Activated naive CD8-positive, alpha-beta T cell (primary cell): ENCODE data around the gene KCNK5.
A peak's percentile ranks its signal among the peaks of the same experiment; 100 is the strongest.

Experiments
- H3K27ac Mint-ChIP-seq: one replicate; pipeline ENCODE4 v1.8.0; 2021; ENCODE audit warnings: mixed read lengths
- H3K27me3 Mint-ChIP-seq: one replicate; pipeline ENCODE4 v1.8.0; 2021; ENCODE audit warnings: mixed read lengths
- H3K36me3 Mint-ChIP-seq: one replicate; pipeline ENCODE4 v1.8.0; 2021; ENCODE audit warnings: mixed read lengths
- H3K4me1 Mint-ChIP-seq: one replicate; pipeline ENCODE4 v1.8.0; 2021; ENCODE audit warnings: low read depth, mixed read lengths
- H3K4me3 Mint-ChIP-seq: one replicate; pipeline ENCODE4 v1.8.0; 2021; ENCODE audit warnings: mild to moderate bottlenecking, mixed read lengths
- H3K9me3 Mint-ChIP-seq: one replicate; pipeline ENCODE4 v1.8.0; 2021; ENCODE audit warnings: low read depth, mixed read lengths

Gene KCNK5

GRCh38 chr6:39202166-39202565 lies 27.1 kb downstream of the KCNK5 start:
- Mint-ChIP-seq H3K4me3 (no peak overlapping the region), H3K36me3 (peaks cover 2% of the 10 kb centered on the region), H3K4me1 (peaks cover 2% of the 10 kb centered on the region), H3K27me3 (no peaks in the 10 kb centered on the region), H3K27ac (no peak overlapping the region), H3K9me3 (no peaks in the 10 kb centered on the region)

- H3K4me1 Mint-ChIP-seq = peaks cover 2% of the 10 kb centered on the region
These were observed 28.7 kb downstream of the KCNK5 start for GRCh38 chr6:39200498-39201020.

GRCh38 chr6:39199976-39200375 lies 29.3 kb downstream of the KCNK5 start:
- Mint-ChIP-seq H3K4me3 (no peak overlapping the region), H3K9me3 (no peaks in the 10 kb centered on the region), H3K4me1 (peaks cover 2% of the 10 kb centered on the region), H3K27ac (no peak overlapping the region), H3K27me3 (no peaks in the 10 kb centered on the region), H3K36me3 (peaks cover 5% of the 10 kb centered on the region)

More at GRCh38 chr6:39200498-39201020, 28.7 kb downstream of the KCNK5 start:
- H3K4me3 Mint-ChIP-seq = no peak overlapping the region
- no peak overlapping the region for H3K27ac Mint-ChIP-seq
- peaks cover 2% of the 10 kb centered on the region for H3K36me3 Mint-ChIP-seq
- H3K27me3 Mint-ChIP-seq = no peaks in the 10 kb centered on the region
- H3K9me3 Mint-ChIP-seq = no peaks in the 10 kb centered on the region

GRCh38 chr6:39199231-39199940 lies 29.9 kb downstream of the KCNK5 start:
- H3K4me3 Mint-ChIP-seq = no peak overlapping the region
- H3K9me3 Mint-ChIP-seq = no peaks in the 10 kb centered on the region
- H3K27me3 Mint-ChIP-seq = no peaks in the 10 kb centered on the region
- peaks cover 10% of the 10 kb centered on the region for H3K36me3 Mint-ChIP-seq
- H3K27ac Mint-ChIP-seq = no peak overlapping the region
- peaks cover 2% of the 10 kb centered on the region for H3K4me1 Mint-ChIP-seq

- H3K4me1 Mint-ChIP-seq = peaks cover 2% of the 10 kb centered on the region
- peak overlapping the region; percentile 11 for H3K27ac Mint-ChIP-seq
- H3K4me3 Mint-ChIP-seq = no peak overlapping the region
- H3K36me3 Mint-ChIP-seq = peaks cover 13% of the 10 kb centered on the region
- H3K9me3 Mint-ChIP-seq = no peaks in the 10 kb centered on the region
- no peaks in the 10 kb centered on the region for H3K27me3 Mint-ChIP-seq
These were observed 30.7 kb downstream of the KCNK5 start for GRCh38 chr6:39198528-39198927.

- Mint-ChIP-seq H3K9me3 (no peaks in the 10 kb centered on the region), H3K4me1 (peaks cover 2% of the 10 kb centered on the region), H3K27me3 (no peaks in the 10 kb centered on the region), H3K27ac (peak overlapping the region; percentile 11), H3K36me3 (peaks cover 16% of the 10 kb centered on the region), H3K4me3 (no peak overlapping the region)
These were observed 31.3 kb downstream of the KCNK5 start for GRCh38 chr6:39197922-39198500.

- H3K36me3 Mint-ChIP-seq = peaks cover 18% of the 10 kb centered on the region
- H3K4me1 Mint-ChIP-seq = peaks cover 2% of the 10 kb centered on the region
- no peak overlapping the region for H3K27ac Mint-ChIP-seq
- H3K4me3 Mint-ChIP-seq = no peak overlapping the region
- no peaks in the 10 kb centered on the region for H3K27me3 Mint-ChIP-seq
- H3K9me3 Mint-ChIP-seq = no peaks in the 10 kb centered on the region
These were observed 31.8 kb downstream of the KCNK5 start for GRCh38 chr6:39197521-39197920.

GRCh38 chr6:39196673-39197091 lies 32.6 kb downstream of the KCNK5 start:
- H3K4me1 Mint-ChIP-seq = peaks cover 2% of the 10 kb centered on the region
- no peaks in the 10 kb centered on the region for H3K27me3 Mint-ChIP-seq
- H3K9me3 Mint-ChIP-seq = no peaks in the 10 kb centered on the region
- no peak overlapping the region for H3K4me3 Mint-ChIP-seq
- H3K36me3 Mint-ChIP-seq = peaks cover 18% of the 10 kb centered on the region
- H3K27ac Mint-ChIP-seq = no peak overlapping the region

- no peak overlapping the region for H3K4me3 Mint-ChIP-seq
These were observed 33.4 kb downstream of the KCNK5 start for GRCh38 chr6:39195792-39196385.

GRCh38 chr6:39194466-39194865 lies 34.8 kb downstream of the KCNK5 start:
- no peak overlapping the region for H3K27ac Mint-ChIP-seq
- H3K4me3 Mint-ChIP-seq = no peak overlapping the region
- no peaks in the 10 kb centered on the region for H3K27me3 Mint-ChIP-seq
- peaks cover 2% of the 10 kb centered on the region for H3K4me1 Mint-ChIP-seq
- H3K36me3 Mint-ChIP-seq = peaks cover 21% of the 10 kb centered on the region
- no peaks in the 10 kb centered on the region for H3K9me3 Mint-ChIP-seq

More at GRCh38 chr6:39195792-39196385, 33.4 kb downstream of the KCNK5 start:
- Mint-ChIP-seq H3K4me1 (peaks cover 2% of the 10 kb centered on the region), H3K27me3 (no peaks in the 10 kb centered on the region), H3K9me3 (no peaks in the 10 kb centered on the region), H3K27ac (no peak overlapping the region), H3K36me3 (peaks cover 21% of the 10 kb centered on the region)

- Mint-ChIP-seq H3K4me3 (no peak overlapping the region), H3K27me3 (no peaks in the 10 kb centered on the region), H3K4me1 (peaks cover 11% of the 10 kb centered on the region), H3K27ac (no peak overlapping the region), H3K9me3 (no peaks in the 10 kb centered on the region), H3K36me3 (peaks cover 21% of the 10 kb centered on the region)
These were observed 36.0 kb downstream of the KCNK5 start for GRCh38 chr6:39193201-39193791.

- no peaks in the 10 kb centered on the region for H3K27me3 Mint-ChIP-seq
- no peak overlapping the region for H3K4me3 Mint-ChIP-seq
- no peak overlapping the region for H3K27ac Mint-ChIP-seq
- H3K4me1 Mint-ChIP-seq = peaks cover 11% of the 10 kb centered on the region
- peaks cover 20% of the 10 kb centered on the region for H3K36me3 Mint-ChIP-seq
- H3K9me3 Mint-ChIP-seq = no peaks in the 10 kb centered on the region
These were observed 36.5 kb downstream of the KCNK5 start for GRCh38 chr6:39192736-39193135.

GRCh38 chr6:39191236-39191930 lies 37.9 kb downstream of the KCNK5 start:
- peaks cover 20% of the 10 kb centered on the region for H3K36me3 Mint-ChIP-seq
- no peak overlapping the region for H3K4me3 Mint-ChIP-seq
- no peak overlapping the region for H3K27ac Mint-ChIP-seq
- H3K4me1 Mint-ChIP-seq = peaks cover 9% of the 10 kb centered on the region
- H3K9me3 Mint-ChIP-seq = no peaks in the 10 kb centered on the region
- no peaks in the 10 kb centered on the region for H3K27me3 Mint-ChIP-seq

- Mint-ChIP-seq H3K36me3 (peaks cover 20% of the 10 kb centered on the region), H3K9me3 (no peaks in the 10 kb centered on the region), H3K4me1 (peaks cover 9% of the 10 kb centered on the region), H3K27ac (no peak overlapping the region), H3K27me3 (no peaks in the 10 kb centered on the region), H3K4me3 (no peak overlapping the region)
These were observed 38.6 kb downstream of the KCNK5 start for GRCh38 chr6:39190545-39191235.
